HL-60 (cell line): ENCODE results near the gene ANXA7.

ENCODE experiments used
- DNase-seq, 2 experiments: peaks; one replicate each; pipeline ENCODE4 v3.0.0-alpha.2; 2010 to 2020; ENCODE audit warnings: low read depth in 1 of 2, low spot score in 1 of 2
- H3K27ac ChIP-seq: fragments of 250-450 bp; sonication (Bioruptor Pico); replicated peaks from 2 replicates; pipeline ENCODE4 v1.5.1; 2020; ENCODE audit warnings: mild to moderate bottlenecking, moderate library complexity
- H3K27me3 ChIP-seq: fragments of 250-450 bp; sonication (Bioruptor Pico); 2 replicates; pipeline ENCODE4 v1.5.1; 2021; ENCODE audit warnings: mild to moderate bottlenecking, moderate library complexity; ENCODE audit not compliant: insufficient read depth, poor library complexity, severe bottlenecking
- H3K4me3 ChIP-seq: replicated peaks from 2 replicates; pipeline ENCODE4 v1.5.1; 2011; ENCODE audit warnings: mild to moderate bottlenecking, control low read depth, low read length; ENCODE audit not compliant: insufficient read depth
- CTCF ChIP-seq: IDR thresholded peaks from one replicate; pipeline ENCODE4 v1.5.1; 2011; ENCODE audit warnings: low read length, control low read depth, inconsistent platforms; ENCODE audit not compliant: insufficient read depth
- GABPA ChIP-seq: IDR thresholded peaks from 2 replicates; pipeline ENCODE4 v1.6.1; 2012; ENCODE audit warnings: low read depth
- POLR2AphosphoS5 ChIP-seq: IDR thresholded peaks from 2 replicates; pipeline ENCODE4 v1.6.1; 2012; ENCODE audit warnings: low read depth
- REST ChIP-seq: IDR thresholded peaks from 2 replicates; pipeline ENCODE4 v1.6.1; 2012; ENCODE audit warnings: low read depth; ENCODE audit not compliant: insufficient replicate concordance
- SPI1 ChIP-seq: IDR thresholded peaks from 2 replicates; pipeline ENCODE4 v1.6.1; 2012; ENCODE audit warnings: low read depth, mild to moderate bottlenecking, borderline replicate concordance

Gene ANXA7

GRCh38 chr10:73413108-73413527 lies 740 bp downstream of the ANXA7 start:
- H3K27ac ChIP-seq, result peak overlapping the region; percentile 82
- DNase-seq, result peak; percentile 54 to 61
- no peak for TF ChIP-seq SPI1
- 0 out of 2 replicates have a peak, but pooled peaks have one; percentile 6 for TF ChIP-seq POLR2AphosphoS5

GRCh38 chr10:73410897-73411296 lies 3.0 kb downstream of the ANXA7 start:
- H3K4me3 ChIP-seq, result no peak overlapping the region
- no peak overlapping the region for H3K27ac ChIP-seq
- no peak for DNase-seq
- TF ChIP-seq POLR2AphosphoS5 (no peak), CTCF (no peak), REST (no peak), SPI1 (no peak), GABPA (no peak)
- no peaks in the 10 kb centered on the region for H3K27me3 ChIP-seq

More at GRCh38 chr10:73413108-73413527, 740 bp downstream of the ANXA7 start:
- no peaks in the 10 kb centered on the region for H3K27me3 ChIP-seq
- peak overlapping the region; percentile 99 for H3K4me3 ChIP-seq

- DNase-seq, result no peak
- Histone ChIP-seq H3K4me3 (no peak overlapping the region), H3K27me3 (no peaks in the 10 kb centered on the region), H3K27ac (no peak overlapping the region)
- peak; percentile 81 for TF ChIP-seq SPI1
- no peak for TF ChIP-seq GABPA
Measured at GRCh38 chr10:73408978-73409521, 4.8 kb downstream of the ANXA7 start.

GRCh38 chr10:73408061-73408460 lies 5.8 kb downstream of the ANXA7 start:
- no peak overlapping the region for H3K4me3 ChIP-seq
- DNase-seq, result no peak
- TF ChIP-seq REST (no peak), SPI1 (no peak), GABPA (no peak), CTCF (no peak), POLR2AphosphoS5 (no peak)
- H3K27ac ChIP-seq, result no peak overlapping the region
- H3K27me3 ChIP-seq, result no peaks in the 10 kb centered on the region

- DNase-seq, result no peak
- Histone ChIP-seq H3K27ac (no peak overlapping the region), H3K27me3 (no peaks in the 10 kb centered on the region), H3K4me3 (no peak overlapping the region)
- TF ChIP-seq REST (peak; percentile 87), SPI1 (no peak), POLR2AphosphoS5 (no peak)
Measured at GRCh38 chr10:73407495-73407894, 6.4 kb downstream of the ANXA7 start.
